Gastrocnemius medialis (tissue), 4 donors: ENCODE results near the gene CSF3R.

Experiments used
- POLR2A ChIP-seq, 2 donors: fragments of 450-650 bp; IDR thresholded peaks; one replicate each; pipeline ENCODE4 v1.6.1; 2017; ENCODE audit warnings: antibody characterized with exemption in 2 of 2, mild to moderate bottlenecking in 2 of 2, moderate library complexity in 2 of 2
- TF ChIP-seq, protein P1 (sequence below), 5 experiments: fragments of 450-650 bp in 3 of 5; fragments of 200-600 bp in 2 of 5; sonication (generic) in 2 of 5; IDR thresholded peaks in 4 of 5; conservative IDR thresholded peaks in 1 of 5; 1 replicate in 4 of 5; 2 replicates in 1 of 5; pipeline ENCODE4 v1.5.1; 2016 to 2019; ENCODE audit warnings: antibody characterized with exemption in 5 of 5, mild to moderate bottlenecking in 3 of 5, moderate library complexity in 3 of 5

DNA sequence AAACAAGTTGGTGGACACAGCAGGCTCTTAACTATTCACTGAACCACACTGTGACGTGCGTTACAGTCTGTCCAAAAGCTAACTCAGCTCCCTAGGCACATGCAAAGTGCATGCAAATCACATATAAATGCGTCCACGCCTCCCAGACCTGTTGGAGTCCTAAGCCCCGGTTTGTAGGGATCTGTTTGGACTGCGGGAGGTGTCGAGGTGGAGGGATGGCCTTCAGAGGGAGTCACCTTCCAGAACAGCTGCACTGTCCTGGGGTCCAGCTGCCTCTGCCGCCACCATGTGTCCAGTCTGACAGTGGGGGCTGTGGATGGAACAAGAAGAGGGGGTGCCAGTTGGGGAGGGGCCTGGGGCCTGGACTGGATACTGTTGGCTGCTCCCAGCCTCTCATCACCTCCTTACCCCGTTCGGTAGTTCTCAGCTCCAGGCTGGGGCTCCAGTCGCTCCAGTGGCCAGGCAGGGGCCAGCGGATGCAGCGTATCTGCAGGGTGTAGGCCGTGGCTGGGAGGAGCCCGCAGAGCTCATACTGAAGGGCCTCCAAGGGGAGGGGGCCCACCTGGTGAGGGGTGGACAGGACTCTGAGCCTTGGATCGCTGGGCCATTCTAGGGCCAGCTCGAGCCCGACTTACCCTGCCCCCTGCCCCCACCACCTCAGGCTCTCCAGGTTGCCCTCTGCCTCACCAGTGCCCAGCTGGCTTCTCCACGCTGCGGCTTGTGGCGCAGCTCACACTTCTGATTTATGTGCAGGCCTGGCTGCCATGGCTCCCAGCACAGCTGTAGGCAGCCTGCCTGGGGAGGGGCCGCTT is 10.7 kb downstream of the CSF3R start:
- TF ChIP-seq, protein P1, sequence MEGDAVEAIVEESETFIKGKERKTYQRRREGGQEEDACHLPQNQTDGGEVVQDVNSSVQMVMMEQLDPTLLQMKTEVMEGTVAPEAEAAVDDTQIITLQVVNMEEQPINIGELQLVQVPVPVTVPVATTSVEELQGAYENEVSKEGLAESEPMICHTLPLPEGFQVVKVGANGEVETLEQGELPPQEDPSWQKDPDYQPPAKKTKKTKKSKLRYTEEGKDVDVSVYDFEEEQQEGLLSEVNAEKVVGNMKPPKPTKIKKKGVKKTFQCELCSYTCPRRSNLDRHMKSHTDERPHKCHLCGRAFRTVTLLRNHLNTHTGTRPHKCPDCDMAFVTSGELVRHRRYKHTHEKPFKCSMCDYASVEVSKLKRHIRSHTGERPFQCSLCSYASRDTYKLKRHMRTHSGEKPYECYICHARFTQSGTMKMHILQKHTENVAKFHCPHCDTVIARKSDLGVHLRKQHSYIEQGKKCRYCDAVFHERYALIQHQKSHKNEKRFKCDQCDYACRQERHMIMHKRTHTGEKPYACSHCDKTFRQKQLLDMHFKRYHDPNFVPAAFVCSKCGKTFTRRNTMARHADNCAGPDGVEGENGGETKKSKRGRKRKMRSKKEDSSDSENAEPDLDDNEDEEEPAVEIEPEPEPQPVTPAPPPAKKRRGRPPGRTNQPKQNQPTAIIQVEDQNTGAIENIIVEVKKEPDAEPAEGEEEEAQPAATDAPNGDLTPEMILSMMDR (IDR thresholded peaks at IDR 0.05 in 4 of 5, conservative IDR thresholded peaks at IDR 0.05 in 1 of 5): no peak
- no peak for TF ChIP-seq POLR2A (IDR thresholded peaks at IDR 0.05)
